Peyer's patch (tissue), 4 donors: ENCODE measurements around the gene ARHGAP40.

Source experiments
- CTCF ChIP-seq, 6 experiments: fragments of 450-650 bp in 4 of 6; fragments of 200-600 bp in 2 of 6; sonication (generic) in 1 of 6; IDR thresholded peaks; one replicate each; pipeline ENCODE4 v1.5.1; 2017 to 2019; ENCODE audit warnings: antibody characterized with exemption in 6 of 6, mild to moderate bottlenecking in 3 of 6, moderate library complexity in 1 of 6
- POLR2A ChIP-seq, 2 donors: fragments of 450-650 bp; IDR thresholded peaks; one replicate each; pipeline ENCODE4 v1.5.1; 2017; ENCODE audit warnings: antibody characterized with exemption in 2 of 2, mild to moderate bottlenecking in 2 of 2, moderate library complexity in 2 of 2

GRCh38 chr20:38586181-38586525, 15.5 kb upstream of the ARHGAP40 start:
- TF ChIP-seq CTCF (IDR thresholded peaks at IDR 0.05) (no peak), POLR2A (IDR thresholded peaks at IDR 0.05) (no peak)
